SU-DHL-6 (cell line): ENCODE measurements around the gene CNPY1.

Source experiments
- H2AFZ ChIP-seq: fragments of 200-600 bp; sonication (generic); 2 replicates; pipeline ENCODE4 v1.6.1; 2014; ENCODE audit warnings: low read depth, mild to moderate bottlenecking, moderate library complexity, mixed read lengths, antibody characterized with exemption, low read length; ENCODE audit not compliant: severe bottlenecking
- H3F3A ChIP-seq: fragments of 200-600 bp; shearing (Covaris generic); 2 replicates; pipeline ENCODE4 v1.6.0; 2016; ENCODE audit warnings: antibody characterized with exemption, mild to moderate bottlenecking; ENCODE audit not compliant: insufficient read depth
- H3K27ac ChIP-seq: fragments of 200-600 bp; sonication (generic); 2 replicates; pipeline ENCODE4 v1.5.1; 2016; ENCODE audit warnings: low read depth, mild to moderate bottlenecking, low read length, moderate library complexity, mixed read lengths
- H3K27me3 ChIP-seq: fragments of 200-600 bp; sonication (generic), shearing (Covaris generic); 2 replicates; pipeline ENCODE4 v1.6.0; 2014; ENCODE audit warnings: mild to moderate bottlenecking, low read length
- H3K36me3 ChIP-seq: fragments of 200-600 bp; sonication (generic); 2 replicates; pipeline ENCODE4 v1.6.1; 2014; ENCODE audit warnings: mild to moderate bottlenecking, low read length, mixed read lengths
- H3K4me2 ChIP-seq: fragments of 300-600, 200-600 bp; shearing (Covaris generic), sonication (generic); 2 replicates; pipeline ENCODE4 v1.6.0; 2014; ENCODE audit warnings: low read length, low read depth, mild to moderate bottlenecking; ENCODE audit not compliant: poor library complexity, severe bottlenecking
- H3K4me3 ChIP-seq: fragments of 200-600 bp; sonication (generic); 2 replicates; pipeline ENCODE4 v1.5.1; 2014; ENCODE audit warnings: antibody characterized with exemption, low read length, mild to moderate bottlenecking, mixed read lengths; ENCODE audit not compliant: insufficient read depth, poor library complexity, severe bottlenecking
- H3K79me2 ChIP-seq: fragments of 200-600 bp; sonication (generic); 2 replicates; pipeline ENCODE4 v1.6.1; 2014; ENCODE audit warnings: mild to moderate bottlenecking, low read length, moderate library complexity; ENCODE audit not compliant: insufficient read depth
- H3K9ac ChIP-seq: fragments of 200-600 bp; sonication (generic); 2 replicates; pipeline ENCODE4 v1.7.0; 2014; ENCODE audit warnings: mild to moderate bottlenecking, low read length
- H3K9me2 ChIP-seq: fragments of 200-600 bp; sonication (generic); replicated peaks from 2 replicates; pipeline ENCODE4 v1.6.1; 2014; ENCODE audit warnings: low read length; ENCODE audit not compliant: insufficient read depth
- H3K9me3 ChIP-seq: fragments of 200-600 bp; sonication (generic); 2 replicates; pipeline ENCODE4 v1.6.1; 2014; ENCODE audit warnings: low read length, mixed read lengths; ENCODE audit not compliant: insufficient read depth
- H4K20me1 ChIP-seq: fragments of 200-600 bp; sonication (generic); 2 replicates; pipeline ENCODE4 v1.6.1; 2014; ENCODE audit warnings: low read depth, mild to moderate bottlenecking, antibody characterized with exemption, low read length, moderate library complexity, mixed read lengths
- EZH2phosphoT487 ChIP-seq: fragments of 200-600 bp; sonication (generic), shearing (Covaris generic); conservative IDR thresholded peaks from 2 replicates; pipeline ENCODE4 v1.6.1; 2018; ENCODE audit warnings: mild to moderate bottlenecking, antibody characterized with exemption, low read length, moderate library complexity, mixed read lengths
- TF ChIP-seq, protein P1 (sequence below): fragments of 200-600 bp; sonication (generic); IDR thresholded peaks from one replicate; pipeline ENCODE4 v1.5.1; 2017; ENCODE audit warnings: antibody characterized with exemption, mild to moderate bottlenecking, low read length, moderate library complexity; ENCODE audit not compliant: insufficient read depth, poor library complexity, severe bottlenecking

Gene CNPY1

DNA sequence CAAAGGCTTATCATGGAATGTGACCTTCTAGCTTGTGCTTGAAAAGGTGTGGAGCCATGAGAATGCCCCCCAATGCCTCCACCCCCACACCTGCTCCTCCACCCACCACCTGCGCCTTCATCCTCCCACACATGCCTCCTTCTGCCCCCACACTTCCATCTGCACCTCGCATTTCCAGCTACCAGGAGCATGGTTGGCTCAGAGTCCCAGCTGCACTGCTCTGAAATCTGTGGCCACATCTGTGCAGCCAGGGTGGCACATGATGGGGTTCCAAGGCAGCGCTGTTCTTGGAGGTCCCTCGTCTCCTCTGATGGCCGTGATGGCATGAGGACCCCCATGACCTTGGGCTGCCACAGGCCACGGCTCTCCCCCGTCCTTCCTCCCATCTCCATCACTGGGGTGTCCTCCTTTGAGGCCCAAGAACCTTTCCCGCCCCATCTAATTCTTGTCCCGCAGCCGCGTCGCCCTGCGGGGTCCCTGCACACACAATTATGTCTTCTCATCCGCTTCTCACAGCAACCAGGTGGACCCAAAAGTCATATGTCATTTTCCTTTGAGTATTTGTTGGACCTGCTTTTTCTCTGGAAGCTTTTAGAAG lies 40.6 kb upstream of the CNPY1 start:
- H3K27me3 ChIP-seq = no peaks in the 10 kb centered on the region
- no peak for TF ChIP-seq EZH2phosphoT487
- TF ChIP-seq, protein P1, sequence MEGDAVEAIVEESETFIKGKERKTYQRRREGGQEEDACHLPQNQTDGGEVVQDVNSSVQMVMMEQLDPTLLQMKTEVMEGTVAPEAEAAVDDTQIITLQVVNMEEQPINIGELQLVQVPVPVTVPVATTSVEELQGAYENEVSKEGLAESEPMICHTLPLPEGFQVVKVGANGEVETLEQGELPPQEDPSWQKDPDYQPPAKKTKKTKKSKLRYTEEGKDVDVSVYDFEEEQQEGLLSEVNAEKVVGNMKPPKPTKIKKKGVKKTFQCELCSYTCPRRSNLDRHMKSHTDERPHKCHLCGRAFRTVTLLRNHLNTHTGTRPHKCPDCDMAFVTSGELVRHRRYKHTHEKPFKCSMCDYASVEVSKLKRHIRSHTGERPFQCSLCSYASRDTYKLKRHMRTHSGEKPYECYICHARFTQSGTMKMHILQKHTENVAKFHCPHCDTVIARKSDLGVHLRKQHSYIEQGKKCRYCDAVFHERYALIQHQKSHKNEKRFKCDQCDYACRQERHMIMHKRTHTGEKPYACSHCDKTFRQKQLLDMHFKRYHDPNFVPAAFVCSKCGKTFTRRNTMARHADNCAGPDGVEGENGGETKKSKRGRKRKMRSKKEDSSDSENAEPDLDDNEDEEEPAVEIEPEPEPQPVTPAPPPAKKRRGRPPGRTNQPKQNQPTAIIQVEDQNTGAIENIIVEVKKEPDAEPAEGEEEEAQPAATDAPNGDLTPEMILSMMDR = no peak
- H3K9ac ChIP-seq = no peak overlapping the region
- no peak overlapping the region for H3K4me2 ChIP-seq
- no peaks in the 10 kb centered on the region for H4K20me1 ChIP-seq
- H3K27ac ChIP-seq = no peak overlapping the region
- H3K9me3 ChIP-seq = no peaks in the 10 kb centered on the region
- no peak overlapping the region for H2AFZ ChIP-seq
- H3K79me2 ChIP-seq = no peaks in the 10 kb centered on the region
- H3K36me3 ChIP-seq = no peaks in the 10 kb centered on the region
- H3K4me3 ChIP-seq = no peak overlapping the region
- H3K9me2 ChIP-seq = no peaks in the 10 kb centered on the region
- H3F3A ChIP-seq = no peaks in the 10 kb centered on the region

DNA sequence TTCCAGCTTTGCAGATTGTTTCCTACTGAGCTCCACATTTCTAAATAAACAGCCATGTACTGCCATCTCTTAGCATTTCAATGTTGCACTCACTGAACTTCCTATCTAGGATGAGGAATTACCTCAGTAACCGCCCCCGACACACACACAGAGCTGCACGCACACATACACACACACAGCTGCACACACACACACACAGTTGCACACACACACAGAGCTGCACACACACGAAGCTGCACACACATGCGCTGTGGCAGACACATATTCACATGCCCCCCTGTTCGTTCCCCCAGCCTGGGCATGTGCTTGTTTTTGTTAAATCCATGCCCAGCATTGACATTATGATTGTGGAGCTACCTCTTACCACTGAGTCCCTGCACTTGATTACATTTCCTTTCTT lies 39.6 kb upstream of the CNPY1 start:
- no peak for TF ChIP-seq EZH2phosphoT487
- TF ChIP-seq, protein P1 = no peak
- Histone ChIP-seq H3K9ac (no peak overlapping the region), H4K20me1 (no peaks in the 10 kb centered on the region), H3K9me2 (no peaks in the 10 kb centered on the region), H2AFZ (no peak overlapping the region), H3K79me2 (no peaks in the 10 kb centered on the region), H3K36me3 (no peaks in the 10 kb centered on the region), H3K27ac (no peak overlapping the region), H3F3A (no peaks in the 10 kb centered on the region), H3K27me3 (no peaks in the 10 kb centered on the region), H3K4me2 (no peak overlapping the region), H3K4me3 (no peak overlapping the region), H3K9me3 (no peaks in the 10 kb centered on the region)

GRCh38 chr7:155585532-155585895 lies 39.2 kb upstream of the CNPY1 start:
- no peak overlapping the region for H3K4me2 ChIP-seq

More at GRCh38 chr7:155585532-155585895, 39.2 kb upstream of the CNPY1 start:
- Histone ChIP-seq H3K9me2 (no peaks in the 10 kb centered on the region), H3K27ac (no peak overlapping the region), H3K79me2 (no peaks in the 10 kb centered on the region), H3F3A (no peaks in the 10 kb centered on the region), H3K9ac (no peak overlapping the region), H3K36me3 (no peaks in the 10 kb centered on the region), H4K20me1 (no peaks in the 10 kb centered on the region), H3K4me3 (no peak overlapping the region), H3K9me3 (no peaks in the 10 kb centered on the region), H3K27me3 (no peaks in the 10 kb centered on the region), H2AFZ (no peak overlapping the region)
- TF ChIP-seq EZH2phosphoT487 = no peak
- TF ChIP-seq, protein P1 = no peak
